NCI-H1930 (cell line): ENCODE data around the gene GORASP1.

Experiments
- DNase-seq, 2 experiments: peaks; one replicate each; lab custom pipeline; 2025; lab: John Stamatoyannopoulos, UW

Gene GORASP1

DNA sequence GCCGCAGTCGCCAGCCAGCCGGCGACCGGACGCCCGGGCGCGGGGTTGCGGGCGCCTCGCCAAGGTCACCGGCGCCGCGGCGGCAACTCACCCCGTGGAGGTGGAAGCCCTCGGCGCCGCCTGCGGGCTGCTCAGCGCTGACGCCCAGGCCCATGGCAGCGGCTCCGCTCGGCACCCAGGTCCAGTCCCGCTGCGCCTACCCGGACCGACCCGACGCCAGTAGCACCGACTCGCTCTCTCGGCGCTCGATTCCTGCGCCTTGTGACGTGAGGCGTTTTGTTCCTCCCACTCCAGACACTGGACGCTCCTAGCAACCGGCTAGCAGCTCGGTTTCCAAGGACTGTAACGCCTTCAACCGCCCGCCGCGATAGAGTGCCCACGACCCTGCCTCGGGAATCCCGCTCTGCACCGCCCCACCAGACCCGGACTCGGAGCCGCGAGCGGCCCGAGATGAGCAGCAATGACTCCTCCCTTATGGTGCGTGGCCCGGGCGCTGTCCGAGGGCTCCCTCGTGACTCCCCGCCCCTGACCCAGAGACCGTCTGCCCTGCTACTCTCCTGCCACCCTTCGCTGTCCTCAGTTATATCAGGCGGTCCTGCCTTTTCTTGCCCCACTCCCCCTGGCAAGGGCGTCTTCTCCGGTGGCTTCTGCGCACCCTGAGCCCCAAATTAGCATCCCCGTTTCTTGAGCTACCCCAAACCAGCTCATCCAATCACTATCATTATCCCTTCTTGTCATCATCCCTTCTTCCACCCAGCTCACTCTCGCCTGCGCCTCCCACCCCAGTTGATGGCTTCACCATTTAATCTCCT lies at the start of gene GORASP1, which contains the start of gene TTC21A:
GORASP1 (minus strand) TSS at position 240 of the 812 bp plus-strand sequence; CDS start at position 154, 86 bp downstream.
TTC21A (plus strand) TSS at position 293 of the 812 bp plus-strand sequence; CDS start at position 451, 158 bp downstream.
- peak; percentile 64 to 72 for DNase-seq

DNA sequence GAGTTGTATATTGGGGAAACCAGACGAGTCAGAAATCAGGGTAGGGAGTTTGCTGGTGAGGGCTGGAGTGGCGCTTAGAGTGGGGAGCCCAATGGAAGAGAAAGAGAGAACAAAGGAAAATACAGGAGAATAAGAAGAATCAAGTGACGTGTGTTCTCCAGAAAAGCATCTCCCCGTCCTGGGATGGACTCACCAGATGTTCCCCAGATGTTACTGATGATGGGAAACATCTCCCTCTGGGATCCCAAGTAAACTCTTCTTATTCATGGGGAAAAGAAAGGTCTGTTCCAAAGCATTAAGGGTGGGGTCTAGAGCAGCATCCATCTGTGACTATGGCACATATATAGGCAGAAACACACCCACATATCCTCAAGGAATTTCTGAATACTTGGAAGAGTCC lies 49.0 kb upstream of the GORASP1 start:
- DNase-seq, result no peak

DNA sequence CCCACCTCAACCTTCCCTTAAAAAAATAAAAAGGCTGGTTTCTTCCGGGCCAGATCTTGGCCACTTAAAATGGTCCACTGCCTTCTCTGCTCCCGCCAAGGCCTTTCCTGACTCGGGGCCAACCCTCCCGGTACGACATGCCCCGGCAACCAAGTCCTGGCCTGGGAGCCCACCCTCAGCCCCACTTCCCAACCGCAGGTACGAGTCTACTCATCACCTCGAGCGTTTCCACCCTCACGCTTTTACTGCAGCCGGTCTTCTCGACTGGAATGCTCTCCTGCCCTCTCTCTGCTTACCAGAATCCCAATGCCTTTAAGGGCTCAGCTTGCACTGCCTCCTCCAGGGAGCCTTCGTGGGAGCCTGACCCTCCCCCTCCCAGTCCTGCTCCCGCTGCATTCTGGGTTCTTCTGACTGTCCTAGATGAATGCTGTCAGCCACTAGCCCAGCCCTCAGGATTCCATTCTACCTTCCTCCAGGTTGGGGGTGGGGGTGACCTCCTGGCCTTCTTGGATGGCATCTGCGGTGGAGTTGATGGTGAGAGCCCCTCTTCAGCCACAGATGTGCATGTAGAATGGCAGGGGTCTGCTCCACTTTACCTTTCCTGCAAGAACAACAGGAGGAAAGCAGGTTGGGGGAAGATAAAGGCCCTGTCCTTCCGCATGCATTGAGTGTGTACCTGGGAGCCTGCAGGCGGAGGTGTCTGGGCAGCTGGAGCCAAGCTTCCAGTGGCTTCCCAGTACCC lies 47.0 kb upstream of the GORASP1 start:
- no peak for DNase-seq

DNA sequence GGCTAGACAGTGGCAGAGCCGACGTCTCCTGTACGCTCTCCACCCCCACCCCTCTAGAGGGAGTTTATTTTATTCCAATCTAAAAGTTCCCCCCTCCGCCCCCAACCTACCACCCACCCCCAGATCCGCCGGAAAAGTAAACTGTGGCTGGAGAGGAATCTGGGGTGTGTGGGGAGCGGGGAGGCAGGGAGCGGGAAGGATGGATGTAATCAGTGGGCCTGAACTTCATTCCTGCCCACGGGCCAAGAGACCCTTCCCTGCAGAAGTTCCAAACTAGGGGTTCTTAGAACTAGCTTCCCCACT lies 46.5 kb upstream of the GORASP1 start:
- DNase-seq, result no peak

DNA sequence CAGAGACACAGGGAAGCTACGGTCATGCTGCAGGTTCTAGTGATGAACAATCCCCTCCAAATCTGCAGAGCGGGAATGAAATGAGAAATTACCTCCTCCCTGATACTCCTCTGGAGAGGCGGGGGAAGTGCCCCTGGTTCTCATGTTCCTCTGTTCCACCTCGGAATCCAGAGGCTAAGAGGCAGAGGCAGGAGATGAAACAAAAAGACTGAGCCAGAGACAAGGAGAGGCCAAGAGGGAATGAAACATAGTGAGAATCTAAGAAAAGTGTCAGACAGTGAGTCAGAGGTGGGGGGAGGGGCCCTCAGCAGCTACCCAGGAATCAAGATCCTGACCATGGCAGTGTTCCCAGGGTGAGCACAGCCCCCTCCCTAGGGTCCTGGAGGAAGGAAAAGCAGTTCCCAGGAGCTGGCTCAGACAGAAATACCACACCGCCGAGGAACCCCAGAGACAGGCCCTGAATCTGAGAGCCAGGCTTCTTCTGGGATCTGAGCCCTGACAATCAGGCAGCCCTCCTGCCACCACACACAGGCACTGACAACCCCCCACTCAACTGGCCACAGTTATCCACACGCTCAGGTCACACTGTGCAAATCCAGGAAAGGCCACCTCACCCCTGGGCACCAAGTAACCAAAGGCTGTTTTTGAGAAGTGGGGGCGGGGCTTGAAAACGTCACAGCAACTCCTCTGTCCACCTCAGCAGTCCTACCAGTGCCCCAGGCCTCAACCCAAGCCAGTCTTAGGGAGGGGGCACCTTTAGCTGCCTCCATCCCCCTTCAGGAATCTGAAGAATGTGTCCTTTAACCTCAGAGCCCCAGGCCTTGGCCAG lies 43.6 kb upstream of the GORASP1 start:
- no peak for DNase-seq

DNA sequence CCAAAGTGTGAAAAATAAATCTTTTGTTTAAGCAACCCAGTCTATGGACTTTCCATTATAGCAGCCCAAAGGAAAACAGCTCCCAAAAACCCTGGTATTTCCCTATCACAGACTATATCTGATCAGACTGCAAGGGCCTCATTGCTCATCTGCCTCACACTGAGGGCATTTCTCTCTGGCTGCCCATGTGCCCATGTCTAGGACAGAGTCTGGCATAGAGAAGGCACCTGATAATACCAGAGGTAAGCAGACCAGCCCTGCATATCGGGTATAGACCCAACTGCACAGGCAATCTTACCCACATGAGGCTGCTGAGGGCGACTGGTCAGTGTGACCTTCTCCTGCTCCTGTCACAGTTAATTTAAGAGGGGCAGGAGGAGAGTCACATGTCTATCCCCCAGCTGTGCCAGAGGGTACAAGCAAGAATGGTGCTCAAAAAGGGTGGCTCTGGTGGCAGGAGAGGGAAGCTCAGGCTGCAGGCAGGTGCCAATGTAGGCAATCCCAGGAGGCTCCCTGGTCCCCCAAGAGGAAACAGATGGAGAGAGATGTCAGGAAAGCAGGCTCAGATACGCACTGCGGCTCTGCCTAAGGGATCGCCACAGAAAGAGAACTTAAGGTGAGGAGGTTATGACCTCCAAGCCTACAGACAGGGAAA lies 42.8 kb upstream of the GORASP1 start:
- DNase-seq, result no peak

DNA sequence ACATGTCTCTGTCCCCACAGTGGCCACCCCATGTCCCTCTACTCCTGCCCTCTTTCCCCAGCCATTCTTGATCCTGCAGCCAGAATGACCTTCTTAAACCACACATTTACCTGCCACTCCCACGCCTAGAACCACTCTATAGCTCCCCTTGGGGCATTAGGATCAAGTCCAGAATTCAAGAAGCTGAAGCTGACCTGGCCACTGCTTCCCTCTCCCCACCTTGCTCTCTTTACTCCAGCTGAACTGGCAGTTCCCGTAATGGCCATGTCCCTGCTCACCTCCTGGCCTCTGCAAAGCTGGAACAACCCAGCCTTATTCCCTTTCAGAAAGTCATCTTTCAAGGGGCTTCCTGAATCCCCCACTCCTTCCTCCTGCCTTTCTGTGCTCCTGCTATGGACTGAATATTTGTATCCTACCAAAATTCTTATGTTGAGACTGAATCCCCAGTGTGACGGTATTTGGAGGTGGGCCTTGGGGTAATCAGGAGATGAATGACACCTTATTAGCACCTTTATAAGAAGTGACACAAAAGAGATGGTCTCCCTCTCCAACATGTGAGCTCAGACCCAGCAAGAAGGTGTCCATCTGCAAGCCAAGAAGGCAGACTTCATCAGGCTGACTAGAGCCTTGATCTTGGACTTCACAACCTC lies 42.2 kb upstream of the GORASP1 start:
- no peak for DNase-seq

DNA sequence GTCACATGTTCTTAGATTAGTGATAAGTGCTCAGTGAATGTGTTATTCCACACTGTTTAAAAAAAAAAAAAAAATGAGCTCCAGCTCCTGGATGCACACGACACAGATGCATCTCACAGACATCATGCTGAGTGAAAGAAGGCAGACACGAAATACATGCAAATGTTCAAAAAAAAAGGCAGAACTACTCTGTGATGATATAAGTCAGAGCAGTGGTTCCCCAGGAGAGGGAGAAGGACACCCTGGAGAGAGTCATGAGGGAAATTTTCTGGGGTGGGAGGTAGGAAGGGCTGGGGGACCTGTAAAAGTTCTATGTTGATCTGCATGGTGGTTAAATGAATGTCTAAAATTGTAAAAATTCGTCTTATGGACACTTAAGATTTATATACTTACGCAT lies 41.6 kb upstream of the GORASP1 start:
- DNase-seq, result no peak

DNA sequence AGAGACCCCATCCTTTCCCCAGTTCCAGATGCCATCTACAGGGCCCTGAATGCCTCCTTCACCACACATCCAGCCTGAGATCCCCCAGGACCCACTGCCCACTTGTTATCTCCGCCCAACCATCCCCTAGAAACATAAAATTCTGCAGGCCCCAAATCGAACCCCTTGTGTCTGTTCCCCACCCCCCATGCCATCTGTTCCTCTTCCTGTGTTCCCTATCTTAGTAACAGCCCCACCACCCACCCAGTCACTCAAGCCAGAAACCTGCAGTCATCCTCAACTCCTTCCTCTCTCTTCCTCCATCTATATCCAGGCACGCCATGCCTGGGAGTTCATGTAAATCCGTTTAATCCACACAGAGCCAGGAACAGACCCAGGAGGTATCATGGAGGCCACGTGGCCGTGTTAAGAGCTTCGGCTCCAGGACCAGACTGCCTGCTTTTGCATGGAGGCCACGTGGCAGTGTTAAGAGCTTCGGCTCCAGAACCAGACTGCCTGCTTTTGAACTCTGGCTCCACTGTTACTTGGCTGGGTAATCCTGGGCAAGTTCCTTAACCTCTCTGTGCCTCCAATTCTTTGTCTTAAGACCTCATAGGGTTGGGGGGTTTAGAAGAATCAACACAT lies 41.1 kb upstream of the GORASP1 start:
- DNase-seq, result no peak

DNA sequence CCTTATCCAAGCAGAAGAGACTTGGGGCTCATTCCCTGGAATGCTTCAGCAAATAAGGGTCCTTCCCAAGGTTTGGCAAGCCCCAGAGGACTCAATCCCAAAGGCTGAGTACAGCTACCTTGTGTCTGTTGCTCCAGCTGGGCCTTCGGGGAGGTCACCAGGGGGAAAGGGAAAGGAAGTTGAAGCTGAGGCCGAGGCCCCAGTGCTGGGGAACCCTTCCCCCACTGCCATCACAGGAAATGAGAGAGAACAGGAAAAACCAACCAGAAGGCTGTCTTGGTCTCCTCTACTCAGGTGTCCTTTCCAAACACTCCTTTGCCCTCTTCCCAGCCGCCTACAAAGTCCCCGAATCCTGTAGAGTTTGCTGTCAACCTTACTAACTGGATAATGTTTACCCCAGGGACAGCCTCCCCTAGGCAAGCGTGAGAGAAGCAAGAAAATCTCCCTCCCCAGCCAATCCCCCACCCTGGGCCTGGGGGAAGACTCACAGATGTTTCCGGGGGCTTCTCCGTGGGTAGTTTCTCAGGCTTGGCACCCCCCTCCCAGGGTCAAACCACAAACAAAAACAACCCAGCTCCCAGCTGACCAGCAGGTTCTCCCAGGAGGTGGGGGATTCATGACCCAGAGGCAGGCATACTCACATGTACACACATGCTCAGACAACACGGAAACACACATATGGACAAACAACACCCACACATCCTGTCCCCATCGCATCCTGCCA lies 40.4 kb upstream of the GORASP1 start:
- DNase-seq, result no peak

DNA sequence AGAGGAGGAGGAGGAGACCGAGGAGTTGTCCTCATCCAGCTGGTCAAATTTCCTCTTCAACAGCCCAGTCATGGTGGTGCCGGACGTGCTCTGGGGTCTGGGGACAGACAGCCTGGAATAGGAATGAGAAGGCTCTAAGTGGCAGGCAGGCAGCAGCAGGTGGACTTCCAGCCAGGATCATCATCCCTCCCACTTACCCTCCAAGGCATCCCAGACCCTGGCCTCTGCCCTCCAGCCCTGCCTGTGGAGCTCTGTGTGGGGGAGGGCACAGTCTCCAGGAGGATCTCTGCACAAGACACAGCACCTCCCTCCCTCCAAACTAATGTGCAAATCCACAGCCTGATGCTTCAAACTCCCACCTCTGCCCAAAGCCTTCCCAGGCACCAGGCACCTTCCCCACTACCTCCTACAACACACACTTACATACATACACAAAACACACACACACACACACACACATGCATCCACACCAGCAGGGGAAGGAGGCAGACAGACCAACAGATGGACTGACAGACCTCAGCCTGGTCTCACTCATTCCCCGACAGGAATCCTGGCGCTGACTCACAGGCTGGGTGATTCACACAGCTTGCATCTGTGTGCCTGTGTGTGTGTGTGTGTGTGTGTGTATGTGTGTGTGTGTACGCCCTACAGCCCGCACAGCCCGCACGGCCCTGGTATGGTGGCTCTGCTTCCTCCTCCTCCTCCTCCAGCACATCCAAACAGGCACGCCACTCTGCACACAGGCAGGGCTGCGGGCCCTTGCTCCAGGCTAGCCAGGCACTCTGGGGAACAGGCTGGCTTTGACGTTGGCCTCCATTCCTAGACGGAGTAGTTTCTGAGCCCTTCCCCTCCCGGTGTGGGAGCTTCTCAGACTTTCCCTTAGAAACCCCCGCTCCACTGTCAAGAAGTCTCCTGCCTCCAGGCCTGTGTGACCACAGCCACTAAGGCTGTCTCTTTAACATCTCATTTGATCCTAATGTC lies 39.5 kb upstream of the GORASP1 start:
- no peak for DNase-seq

DNA sequence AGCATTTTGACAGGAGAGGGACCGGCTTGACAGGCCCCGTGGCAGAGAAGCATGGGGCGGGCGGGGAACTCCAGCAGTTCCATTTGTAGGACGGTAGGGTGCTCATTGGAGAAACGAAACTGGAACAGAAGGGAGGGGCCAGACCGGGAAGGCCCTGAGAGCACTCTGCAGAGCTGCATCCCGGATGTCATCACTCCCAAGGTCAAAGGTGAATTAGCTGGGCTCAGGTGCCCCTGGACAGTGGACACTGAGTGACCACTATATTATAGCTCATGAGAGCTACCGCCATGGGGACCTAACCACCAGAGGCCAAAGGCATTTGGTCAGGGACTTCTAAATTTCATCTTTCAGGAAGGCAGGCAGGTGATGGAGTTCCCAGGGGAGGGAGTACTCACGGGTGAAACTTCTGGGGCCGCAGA lies 38.7 kb upstream of the GORASP1 start:
- DNase-seq, result no peak

DNA sequence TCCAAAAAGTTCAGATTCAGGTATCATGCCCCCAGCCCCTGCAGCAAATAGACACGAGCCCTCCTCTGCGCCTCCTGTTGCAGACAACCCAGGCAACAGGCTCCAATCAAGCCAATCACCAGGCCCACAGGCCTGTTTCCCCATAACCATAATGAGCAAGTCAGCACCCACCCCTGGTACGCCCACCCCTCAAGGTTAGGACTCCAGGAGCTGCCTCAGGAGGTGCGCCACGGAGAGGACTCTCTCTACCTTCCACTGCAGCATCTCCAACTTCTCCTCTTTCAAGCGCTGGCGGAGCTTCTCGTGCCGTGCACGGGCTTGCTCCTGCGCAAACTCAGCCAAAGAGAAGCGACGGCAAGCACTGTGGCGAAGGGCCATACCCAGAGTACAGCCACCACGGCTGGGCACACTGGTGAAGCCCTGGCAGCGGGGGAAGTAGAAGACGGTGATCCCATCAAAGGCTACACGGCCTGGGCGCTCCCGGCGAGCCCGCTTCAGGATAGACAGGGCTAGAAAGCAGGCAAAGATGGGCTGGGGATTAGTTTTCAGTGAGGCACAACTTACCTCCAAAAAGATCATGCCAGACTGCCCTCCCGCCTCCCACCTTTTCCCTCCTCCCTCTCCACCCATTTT lies 37.4 kb upstream of the GORASP1 start:
- no peak for DNase-seq

DNA sequence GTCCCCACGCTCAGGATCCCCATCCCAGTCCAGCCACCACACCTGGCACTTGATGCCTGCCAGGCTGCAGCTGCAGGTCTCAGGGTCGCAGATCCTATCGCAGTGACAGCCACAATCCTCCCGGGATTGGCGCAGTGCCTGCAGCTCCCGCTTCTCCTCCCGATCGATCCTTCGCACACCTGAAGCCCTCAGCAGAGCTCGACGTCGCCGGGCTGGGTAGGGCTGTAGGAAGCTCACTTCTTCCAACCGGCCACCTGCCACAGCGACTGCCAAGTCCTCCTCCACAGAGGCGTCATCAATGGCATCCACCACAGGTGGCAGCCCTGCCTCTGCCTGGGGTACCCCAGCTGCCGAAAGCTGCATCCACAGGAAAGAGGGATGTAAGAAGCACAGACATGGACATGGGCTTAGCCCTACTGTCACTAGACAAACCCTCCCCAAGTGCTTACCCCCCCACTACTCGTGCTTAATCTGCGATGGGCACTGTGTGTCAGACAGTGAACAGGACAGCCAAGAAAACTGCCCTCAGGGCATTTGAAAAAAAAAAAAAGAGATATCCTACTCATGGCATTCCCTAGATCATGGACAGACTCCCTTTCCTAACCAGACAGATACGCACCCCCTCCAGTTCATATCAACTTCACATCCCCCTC lies 36.8 kb upstream of the GORASP1 start:
- no peak for DNase-seq

DNA sequence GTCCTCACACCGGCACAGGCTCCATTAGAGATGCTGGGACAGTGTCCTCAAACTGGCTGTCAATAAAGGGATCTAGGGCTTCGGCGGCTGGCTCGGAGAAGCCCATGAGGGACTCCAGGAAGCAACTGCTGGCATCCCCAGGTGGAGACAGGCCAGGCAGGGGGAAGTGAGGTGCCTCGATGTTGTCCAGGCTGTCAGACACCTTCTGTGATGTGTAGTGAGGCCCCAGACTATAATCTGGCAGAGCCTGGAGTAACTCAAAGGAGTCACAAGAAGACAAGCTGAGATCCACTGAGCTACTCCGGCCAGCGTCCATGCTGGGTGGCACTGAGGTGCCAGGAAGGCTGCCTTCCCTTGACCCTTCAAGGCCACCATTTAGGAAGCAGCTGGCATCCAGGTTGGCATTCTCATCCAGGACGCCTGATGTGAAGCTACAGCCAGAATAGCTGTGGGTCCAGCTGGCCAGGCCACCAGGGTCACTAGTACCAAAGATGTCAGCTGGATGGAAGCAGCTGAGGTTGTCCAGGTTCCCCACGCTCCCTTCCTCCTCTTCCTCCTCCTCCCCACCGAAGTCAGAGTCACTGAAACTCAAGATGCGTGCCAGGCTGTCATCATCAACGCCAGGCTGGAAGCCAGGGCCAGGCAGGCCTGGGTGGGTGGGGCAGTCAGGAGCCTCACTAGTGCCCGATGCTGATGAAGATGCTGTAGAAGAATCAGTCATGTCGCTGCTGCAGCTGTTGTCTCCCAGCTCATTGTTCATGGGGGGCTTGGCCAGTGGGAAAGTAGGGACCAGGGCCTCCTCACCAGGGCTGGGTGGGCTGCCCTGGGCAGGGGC lies 35.8 kb upstream of the GORASP1 start:
- DNase-seq, result no peak

DNA sequence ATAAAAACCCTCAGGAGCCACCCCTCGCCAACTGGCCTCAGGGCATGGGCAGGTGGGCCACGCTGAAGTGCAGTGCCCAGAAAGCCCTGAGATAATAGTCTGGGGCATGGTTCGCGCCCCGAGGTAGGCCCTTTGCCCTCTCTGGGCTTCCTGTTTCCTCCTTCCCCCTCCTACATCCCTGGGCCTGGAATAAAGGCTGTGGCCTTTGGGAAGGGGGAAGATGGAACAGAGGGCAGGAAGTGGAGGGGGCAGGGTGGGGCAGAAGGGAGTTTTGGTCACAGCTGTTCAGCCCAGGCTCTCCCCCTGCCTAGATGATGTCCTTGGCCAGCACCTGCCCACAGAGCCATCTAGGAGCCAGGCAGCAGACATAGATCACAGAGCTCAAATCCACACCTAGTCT lies 34.6 kb upstream of the GORASP1 start:
- no peak for DNase-seq
